Tibial nerve (tissue), 4 donors: ENCODE data around the gene TRMT61A. TPM values are rescaled to one million over a fixed set of nuclear protein-coding genes. Genes with fewer than 3 reads are reported as not detected.

Experiments
- DNase-seq, 2 donors: peaks; one replicate each; pipeline ENCODE4 v3.0.0-alpha.2; 2019; ENCODE audit warnings: low spot score in 2 of 2
- H3K27ac ChIP-seq, 4 donors: fragments of 200-600 bp; sonication (generic) in 3 of 4; one replicate each; pipeline ENCODE4 v1.5.1; 2017 to 2019; ENCODE audit warnings: mild to moderate bottlenecking in 1 of 4
- H3K27me3 ChIP-seq, 2 donors: fragments of 200-600 bp; sonication (generic) in 1 of 2; one replicate each; pipeline versions ENCODE4 v1.5.1 to v1.6.0; 2017 to 2019
- H3K36me3 ChIP-seq, 3 donors: fragments of 200-600 bp; sonication (generic); one replicate each; pipeline ENCODE4 v1.5.1; 2018 to 2019
- H3K4me1 ChIP-seq, 4 donors: fragments of 200-600 bp; sonication (generic) in 3 of 4; one replicate each; pipeline ENCODE4 v1.5.1; 2017 to 2019
- H3K4me3 ChIP-seq, 4 donors: fragments of 200-600 bp; sonication (generic) in 3 of 4; one replicate each; pipeline ENCODE4 v1.5.1; 2017 to 2019; ENCODE audit warnings: mild to moderate bottlenecking in 1 of 4, moderate library complexity in 1 of 4
- H3K9me3 ChIP-seq, 4 donors: fragments of 200-600 bp; sonication (generic) in 3 of 4; one replicate each; pipeline ENCODE4 v1.5.1; 2017 to 2019
- CTCF ChIP-seq, 5 experiments: fragments of 200-600 bp in 3 of 5; fragments of 450-650 bp in 2 of 5; sonication (generic) in 3 of 5; IDR thresholded peaks; one replicate each; pipeline ENCODE4 v1.5.1; 2016 to 2019; ENCODE audit warnings: antibody characterized with exemption in 5 of 5, mild to moderate bottlenecking in 3 of 5, moderate library complexity in 2 of 5
- EP300 ChIP-seq, 2 donors: sonication (generic); formaldehyde crosslinking; IDR thresholded peaks; one replicate each; pipeline ENCODE4 v1.6.1; 2017; ENCODE audit warnings: antibody characterized with exemption in 2 of 2, mild to moderate bottlenecking in 1 of 2
- POLR2A ChIP-seq, 2 donors: fragments of 450-650 bp; IDR thresholded peaks; one replicate each; pipeline ENCODE4 v1.6.1; 2017; ENCODE audit warnings: antibody characterized with exemption in 2 of 2, mild to moderate bottlenecking in 2 of 2, moderate library complexity in 2 of 2
- WGBS, 2 donors: methylation state at CpG; one replicate each; pipeline ENCODE4 v1.1.5; 2018; 5-methylcytosine and 5-hydroxymethylcytosine counted together
- total RNA-seq, 4 donors: library from RNA; depleted of rRNA; stranded (reverse); fragments of >200 nt; gene quantifications; one replicate each; pipeline ENCODE4 v1.1.0, GENCODE V29; 2016

TRMT61A gene
- total RNA-seq, 4 donors from 2014 or later: 17.9 to 32.4 (median 22.4) TPM

GRCh38 chr14:103527408-103528145 is 1.4 kb upstream of the TRMT61A start:
- TF ChIP-seq POLR2A (IDR thresholded peaks at IDR 0.05): no peak
- no peak for TF ChIP-seq EP300 (IDR thresholded peaks at IDR 0.05)
- no peak for TF ChIP-seq CTCF (IDR thresholded peaks at IDR 0.05)
- H3K36me3 ChIP-seq: peaks cover 0 to 23% (median 0%) of the 10 kb centered on the region in 3 donors
- no peaks in the 10 kb centered on the region for H3K27me3 ChIP-seq
- peaks cover 0 to 71% (median 38%) of the 10 kb centered on the region in 4 donors for H3K4me1 ChIP-seq
- H3K9me3 ChIP-seq: no peaks in the 10 kb centered on the region
- 73 to 76% methylated on average over 14 of the region's 14 CpGs for WGBS, 2 donors
- H3K27ac ChIP-seq: peak overlapping the region; percentile 92 to 98 (median 94)
- peak overlapping the region in 1 of 4 donors; percentile 95 for H3K4me3 ChIP-seq
- DNase-seq: no peak

- peaks cover 0 to 29% (median 0%) of the 10 kb centered on the region in 3 donors for H3K36me3 ChIP-seq
- peak overlapping the region; percentile 74 to 95 (median 82) for H3K4me3 ChIP-seq
- 16 to 19% methylated on average over 9 to 10 of the region's 10 CpGs for WGBS, 2 donors
- no peaks in the 10 kb centered on the region for H3K27me3 ChIP-seq
- H3K27ac ChIP-seq: peak overlapping the region; percentile 92 to 98 (median 94)
- H3K9me3 ChIP-seq: no peaks in the 10 kb centered on the region
- no peak for DNase-seq
- TF ChIP-seq POLR2A (IDR thresholded peaks at IDR 0.05) (no peak), CTCF (IDR thresholded peaks at IDR 0.05) (no peak), EP300 (IDR thresholded peaks at IDR 0.05) (no peak)
- H3K4me1 ChIP-seq: peaks cover 0 to 68% (median 33%) of the 10 kb centered on the region in 4 donors
Measured at GRCh38 chr14:103528146-103528586, 830 bp upstream of the TRMT61A start.

DNA sequence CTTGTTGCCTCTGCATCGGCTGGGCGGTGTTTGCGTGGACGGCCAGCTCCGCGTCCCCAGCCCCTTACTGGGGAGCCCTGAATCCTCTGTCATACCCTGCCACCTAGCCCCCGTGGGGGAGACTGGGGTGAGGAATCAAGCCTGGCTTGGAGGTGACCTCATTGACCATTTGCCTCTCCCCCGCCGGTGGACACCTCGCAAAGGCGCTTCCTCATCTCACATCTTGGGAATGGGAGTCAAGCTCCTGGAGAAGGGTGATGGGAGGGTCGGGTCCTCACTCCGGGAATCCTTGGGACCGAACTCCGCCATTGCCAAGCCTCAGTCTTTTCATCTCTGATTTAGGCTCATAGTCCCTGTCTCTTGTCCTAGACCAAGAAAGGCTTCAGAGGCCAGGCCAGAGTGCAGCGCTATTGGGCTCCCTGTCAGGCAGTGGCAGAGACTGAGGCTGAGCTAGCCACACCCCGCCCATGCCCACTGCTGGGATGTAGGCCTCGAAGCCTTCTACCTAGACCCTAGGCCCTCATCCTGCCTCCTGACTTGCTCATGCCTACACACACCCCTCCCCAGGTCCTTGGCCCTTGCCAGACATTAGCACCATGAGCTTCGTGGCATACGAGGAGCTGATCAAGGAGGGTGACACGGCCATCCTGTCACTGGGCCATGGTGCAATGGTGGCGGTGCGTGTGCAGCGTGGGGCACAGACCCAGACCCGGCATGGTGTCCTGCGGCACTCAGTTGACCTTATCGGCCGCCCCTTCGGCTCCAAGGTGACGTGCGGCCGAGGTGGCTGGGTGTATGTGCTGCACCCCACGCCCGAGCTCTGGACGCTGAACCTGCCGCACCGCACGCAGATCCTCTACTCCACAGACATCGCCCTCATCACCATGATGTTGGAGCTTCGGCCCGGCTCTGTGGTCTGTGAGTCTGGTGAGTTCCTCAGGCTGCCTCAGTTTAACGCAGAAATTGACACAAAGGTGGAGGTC is 678 bp downstream of the TRMT61A start:
- no peak for DNase-seq
- Histone ChIP-seq H3K9me3 (no peaks in the 10 kb centered on the region), H3K27me3 (no peaks in the 10 kb centered on the region), H3K27ac (peak overlapping the region; percentile 92 to 98 (median 94)), H3K36me3 (peaks cover 0 to 44% (median 0%) of the 10 kb centered on the region in 3 donors), H3K4me1 (peaks cover 0 to 66% (median 31%) of the 10 kb centered on the region in 4 donors), H3K4me3 (peak overlapping the region; percentile 74 to 95 (median 82))
- no peak for TF ChIP-seq EP300 (IDR thresholded peaks at IDR 0.05)
- TF ChIP-seq CTCF (IDR thresholded peaks at IDR 0.05): no peak
- TF ChIP-seq POLR2A (IDR thresholded peaks at IDR 0.05): no peak
- WGBS, 2 donors: 50 to 54% methylated on average over 33 to 37 of the region's 42 CpGs

DNA sequence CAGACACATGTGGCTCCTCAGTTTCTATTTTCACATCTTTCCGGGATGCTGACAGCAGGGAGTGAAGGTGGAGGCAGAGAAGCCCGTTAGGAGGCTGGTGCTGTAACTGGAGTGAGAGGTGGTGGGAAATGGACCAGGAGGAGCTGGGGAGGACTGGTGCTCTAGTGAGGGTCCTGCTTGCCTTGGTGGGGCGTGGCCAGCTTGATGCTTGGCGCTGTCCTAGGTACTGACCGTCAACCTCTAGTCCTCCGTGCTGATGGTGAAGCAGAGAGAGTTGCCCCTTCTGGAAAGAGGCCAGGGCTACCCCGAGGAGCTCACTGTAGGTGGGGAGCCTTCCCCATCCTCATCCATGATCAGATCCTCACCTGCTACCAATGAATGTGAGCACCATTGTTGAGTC is 1.4 kb downstream of the TRMT61A start:
- DNase-seq: no peak
- Histone ChIP-seq H3K27me3 (no peaks in the 10 kb centered on the region), H3K4me1 (peaks cover 0 to 74% (median 34%) of the 10 kb centered on the region in 4 donors), H3K4me3 (no peak overlapping the region), H3K36me3 (peaks cover 0 to 51% (median 0%) of the 10 kb centered on the region in 3 donors), H3K27ac (no peak overlapping the region), H3K9me3 (no peaks in the 10 kb centered on the region)
- TF ChIP-seq EP300 (IDR thresholded peaks at IDR 0.05) (no peak), POLR2A (IDR thresholded peaks at IDR 0.05) (no peak), CTCF (IDR thresholded peaks at IDR 0.05) (no peak)
- WGBS, 2 donors: 51 to 56% methylated on average over 6 to 7 of the region's 7 CpGs
